ENCODE data around the gene PUSL1.

DNA sequence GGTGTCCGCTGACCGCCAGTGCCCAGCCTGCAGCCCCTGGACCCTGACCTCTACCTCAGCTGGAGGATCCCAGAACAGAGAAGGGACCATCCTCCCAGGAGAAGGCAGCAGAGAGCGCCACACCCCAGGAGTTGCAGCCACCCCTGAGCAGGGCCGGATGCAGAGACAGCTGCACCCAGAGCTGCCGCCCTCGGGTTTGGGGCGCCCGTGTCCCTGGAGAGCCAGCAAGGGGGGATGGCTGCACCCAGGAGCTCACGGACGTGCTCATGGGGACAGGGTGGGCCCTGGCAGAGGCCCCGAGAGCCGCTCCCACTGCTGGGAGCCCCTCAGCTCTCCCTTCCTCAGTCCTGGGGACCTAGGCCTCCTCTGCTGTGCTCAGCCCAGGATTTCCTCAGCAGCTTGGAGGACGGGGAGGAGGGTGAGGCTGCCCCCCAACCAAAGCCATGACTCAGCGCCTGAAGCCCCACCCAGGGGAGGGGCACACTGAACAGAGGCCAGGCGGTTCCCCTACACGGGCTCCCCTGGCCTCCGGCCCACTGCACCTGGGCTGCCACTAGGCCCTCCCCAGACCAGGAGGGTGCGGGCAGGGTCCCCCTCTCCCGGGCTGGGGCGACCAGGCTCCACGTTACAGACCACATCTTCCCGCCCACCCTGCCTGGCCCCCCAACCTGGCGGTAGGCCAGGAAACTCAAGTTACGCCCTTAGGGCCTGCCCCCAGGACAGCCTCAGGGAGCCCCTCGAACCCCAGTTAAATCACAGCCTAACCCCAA is 2.9 kb upstream of the PUSL1 start:
- no peak for TF ChIP-seq POLR2A (IDR thresholded peaks at IDR 0.05; ENCODE audit: low read length)
- TF ChIP-seq GATA1 (IDR thresholded peaks at IDR 0.05; ENCODE audit: low read depth, low read length) = no peak

All from erythroblast (primary cell).